Panc1 (cell line): ENCODE measurements around the gene ZNF678.

ENCODE experiments used
- CTCF ChIP-seq: fragments of 450-650 bp; IDR thresholded peaks from 2 replicates; pipeline ENCODE4 v1.5.1; 2017; ENCODE audit warnings: mild to moderate bottlenecking
- POLR2AphosphoS5 ChIP-seq: IDR thresholded peaks from 2 replicates; pipeline ENCODE4 v1.6.1; 2012; ENCODE audit warnings: mild to moderate bottlenecking, low read depth, low read length, moderate library complexity
- REST ChIP-seq, 2 experiments: IDR thresholded peaks; 2 replicates each; pipeline ENCODE4 v1.6.1; 2011 to 2012; ENCODE audit warnings: low read depth in 2 of 2, control low read depth in 1 of 2, low read length in 1 of 2, mild to moderate bottlenecking in 1 of 2, moderate library complexity in 1 of 2; ENCODE audit not compliant: insufficient read depth in 1 of 2
- TCF7L2 ChIP-seq: IDR thresholded peaks from 2 replicates; pipeline ENCODE4 v1.6.1; 2011; ENCODE audit warnings: mild to moderate bottlenecking, low read depth, low read length, inconsistent platforms

- TF ChIP-seq TCF7L2 (no peak), CTCF (no peak), REST (IDR thresholded peaks at IDR 0.05; ENCODE audit: insufficient read depth in 1 of 2, low read depth in 2 of 2, low read length in 1 of 2) (no peak), POLR2AphosphoS5 (no peak)
These were observed 1.3 kb upstream of the ZNF678 start for GRCh38 chr1:227562037-227562436.
